GM10248 (cell line): ENCODE data around the gene CSTB.

Experiments used
- CTCF ChIA-PET: fragments of 300-600 bp; sonication (Branson Sonifier 250); formaldehyde crosslinking; extraction: SDS; loops from one replicate; lab custom pipeline; 2021; ENCODE audit warnings: antibody characterized with exemption; lab: Yijun Ruan, JAX
- POLR2A ChIA-PET: fragments of 350-650 bp; sonication (Branson Sonifier 250); formaldehyde crosslinking; extraction: SDS; loops from one replicate; lab custom pipeline; 2020; ENCODE audit warnings: antibody characterized with exemption; lab: Yijun Ruan, JAX
- DNase-seq: peaks from one replicate; pipeline ENCODE4 v3.0.0; 2012; ENCODE audit errors: extremely low spot score
- CTCF ChIP-seq: IDR thresholded peaks from 2 replicates; pipeline ENCODE4 v1.5.1; 2012; ENCODE audit warnings: mild to moderate bottlenecking, low read depth; ENCODE audit errors: extremely low read depth, missing control alignments, control extremely low read depth

The CSTB gene

GRCh38 chr21:43734928-43735229, 41.2 kb downstream of the CSTB start:
- POLR2A ChIA-PET, result no interaction called here
- DNase-seq, result no peak
- CTCF ChIA-PET, result no interaction called here
- TF ChIP-seq CTCF, result no peak

- CTCF ChIA-PET, result no interaction called here
- DNase-seq, result no peak
- no peak for TF ChIP-seq CTCF
- POLR2A ChIA-PET, result interaction anchor here (0.5 kb wide), 1 partner anchor 20 kb away, joined by 4 read pairs; no protein-coding TSS in a partner anchor
Measured at GRCh38 chr21:43734131-43734927, 41.8 kb downstream of the CSTB start.

GRCh38 chr21:43733529-43734071, 42.5 kb downstream of the CSTB start:
- DNase-seq, result no peak
- CTCF ChIA-PET, result interaction anchor here (0.6 kb wide), 1 partner anchor 40 kb away, joined by 3 read pairs; no protein-coding TSS in a partner anchor
- no peak for TF ChIP-seq CTCF
- POLR2A ChIA-PET, result no interaction called here

GRCh38 chr21:43733060-43733459, 43.0 kb downstream of the CSTB start:
- POLR2A ChIA-PET, result no interaction called here
- CTCF ChIA-PET, result interaction anchor here (0.6 to 1.3 kb wide), 2 partner anchors 13 to 41 kb away, joined by 3 read pairs; no protein-coding TSS in a partner anchor
- no peak for DNase-seq
- no peak for TF ChIP-seq CTCF

GRCh38 chr21:43731891-43732711, 44.0 kb downstream of the CSTB start:
- ChIA-PET CTCF (interaction anchor here (1.3 kb wide), 1 partner anchor 12 kb away, joined by 3 read pairs; no protein-coding TSS in a partner anchor), POLR2A (no interaction called here)
- TF ChIP-seq CTCF, result no peak
- DNase-seq, result no peak

GRCh38 chr21:43731476-43731875, 44.6 kb downstream of the CSTB start:
- no peak for TF ChIP-seq CTCF
- POLR2A ChIA-PET, result no interaction called here
- CTCF ChIA-PET, result no interaction called here
- DNase-seq, result no peak
